CD4-positive, alpha-beta T cell treated with Interleukin-17A for 1 hour (primary cell): ENCODE measurements around the gene ZNF221.
A peak's percentile ranks its signal among the peaks of the same experiment; 100 is the strongest.
"Not testable (repeated sequence)": the region's sequence is repeated elsewhere in the genome, so short reads cannot be mapped to it uniquely, and the experiment has no call there.

Source experiments
- DNase-seq: peaks from one replicate; pipeline ENCODE4 v3.0.0-alpha.2; 2020

The ZNF221 gene

GRCh38 chr19:43950834-43951645 is at the start of gene ZNF221:
Gene ZNF221, plus strand, starts transcription at chr19:43951228. Its CDS starts 11,499 bp downstream, at chr19:43962727.
- peak; percentile 81 for DNase-seq

- peak; percentile 76 for DNase-seq
Measured at GRCh38 chr19:43901395-43902390, 49.3 kb upstream of the ZNF221 start.

- DNase-seq, result no peak
Measured at GRCh38 chr19:43902399-43902798, 48.6 kb upstream of the ZNF221 start.

GRCh38 chr19:43905897-43906296 is 45.1 kb upstream of the ZNF221 start:
- DNase-seq, result no peak

DNA sequence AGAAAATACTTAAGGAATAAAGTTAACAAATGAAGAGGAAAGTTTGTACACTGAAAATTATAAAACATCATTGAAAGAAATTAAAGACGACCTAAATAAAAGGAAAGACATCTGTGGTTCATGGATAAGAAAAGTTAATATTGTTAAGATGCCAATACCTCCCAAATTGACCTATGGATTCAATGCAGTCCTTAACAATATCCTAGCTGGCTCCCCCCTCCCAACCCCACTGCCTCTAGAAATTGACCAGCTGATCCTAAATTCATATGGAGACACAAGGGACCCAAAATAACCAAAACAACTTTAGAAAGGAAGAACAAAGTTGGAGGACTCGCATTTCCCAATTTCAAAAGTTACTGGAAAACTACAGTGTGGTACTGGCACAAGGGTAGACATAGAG is 44.3 kb upstream of the ZNF221 start:
- DNase-seq, result no peak

- no peak for DNase-seq
Measured at GRCh38 chr19:43908659-43909058, 42.4 kb upstream of the ZNF221 start.

GRCh38 chr19:43910884-43911283 is 40.1 kb upstream of the ZNF221 start:
- no peak for DNase-seq

DNA sequence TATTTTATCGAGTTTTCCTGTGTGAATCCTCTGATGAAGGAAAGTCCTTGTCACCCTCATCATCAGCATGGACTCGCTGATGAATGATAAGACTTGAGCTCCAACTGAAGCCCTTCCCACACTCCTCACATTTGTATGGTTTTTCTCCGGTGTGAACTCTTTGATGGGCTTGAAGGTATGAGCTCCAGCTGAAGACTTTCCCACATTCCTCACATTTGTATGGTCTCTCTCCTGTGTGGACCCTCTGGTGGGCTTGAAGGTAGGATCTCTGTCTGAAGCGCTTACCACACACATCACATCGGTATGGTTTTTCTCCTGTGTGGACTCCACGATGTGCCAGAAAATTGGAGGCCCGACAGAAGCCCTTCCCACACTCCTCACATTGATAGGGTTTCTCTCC is 37.6 kb upstream of the ZNF221 start:
- no peak for DNase-seq

GRCh38 chr19:43914051-43914450 is 37.0 kb upstream of the ZNF221 start:
- DNase-seq, result no peak

DNA sequence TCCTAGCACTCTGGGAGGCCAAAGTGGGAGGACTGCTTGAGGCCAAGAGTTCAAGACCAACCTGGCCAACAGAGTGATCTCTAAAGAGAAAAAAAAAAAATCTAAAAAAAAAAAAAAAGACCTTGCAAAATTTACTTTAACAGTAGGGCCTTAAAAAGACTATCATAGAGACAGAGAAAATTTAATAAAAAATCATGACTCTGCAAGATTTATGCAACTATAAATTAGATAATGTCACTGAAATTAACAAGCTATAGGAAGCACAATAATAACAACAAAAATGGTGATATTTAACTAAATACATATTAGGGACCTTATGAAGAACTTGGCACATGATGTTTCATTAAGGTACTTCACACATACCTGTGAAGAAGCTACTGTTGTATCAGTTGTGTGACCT is 27.2 kb upstream of the ZNF221 start:
- no peak for DNase-seq

DNA sequence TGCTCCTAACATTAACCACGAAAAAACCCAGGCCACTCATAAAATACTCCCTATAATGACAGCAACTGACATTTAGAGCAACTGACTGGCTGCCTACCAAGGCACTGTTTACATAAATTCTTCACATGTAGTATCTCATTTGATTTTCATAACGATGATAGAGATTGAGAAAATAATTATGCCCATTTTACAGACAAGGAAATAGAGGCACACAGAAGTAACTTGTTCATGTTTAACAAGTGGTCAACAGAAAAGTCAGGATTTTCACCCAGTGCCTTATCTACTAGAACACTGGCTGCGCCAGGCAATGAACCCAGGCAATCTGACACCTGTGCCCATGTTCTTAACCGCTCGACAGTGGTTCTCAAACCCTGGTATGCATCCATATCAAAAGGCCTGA is 22.2 kb upstream of the ZNF221 start:
- DNase-seq, result no peak

DNA sequence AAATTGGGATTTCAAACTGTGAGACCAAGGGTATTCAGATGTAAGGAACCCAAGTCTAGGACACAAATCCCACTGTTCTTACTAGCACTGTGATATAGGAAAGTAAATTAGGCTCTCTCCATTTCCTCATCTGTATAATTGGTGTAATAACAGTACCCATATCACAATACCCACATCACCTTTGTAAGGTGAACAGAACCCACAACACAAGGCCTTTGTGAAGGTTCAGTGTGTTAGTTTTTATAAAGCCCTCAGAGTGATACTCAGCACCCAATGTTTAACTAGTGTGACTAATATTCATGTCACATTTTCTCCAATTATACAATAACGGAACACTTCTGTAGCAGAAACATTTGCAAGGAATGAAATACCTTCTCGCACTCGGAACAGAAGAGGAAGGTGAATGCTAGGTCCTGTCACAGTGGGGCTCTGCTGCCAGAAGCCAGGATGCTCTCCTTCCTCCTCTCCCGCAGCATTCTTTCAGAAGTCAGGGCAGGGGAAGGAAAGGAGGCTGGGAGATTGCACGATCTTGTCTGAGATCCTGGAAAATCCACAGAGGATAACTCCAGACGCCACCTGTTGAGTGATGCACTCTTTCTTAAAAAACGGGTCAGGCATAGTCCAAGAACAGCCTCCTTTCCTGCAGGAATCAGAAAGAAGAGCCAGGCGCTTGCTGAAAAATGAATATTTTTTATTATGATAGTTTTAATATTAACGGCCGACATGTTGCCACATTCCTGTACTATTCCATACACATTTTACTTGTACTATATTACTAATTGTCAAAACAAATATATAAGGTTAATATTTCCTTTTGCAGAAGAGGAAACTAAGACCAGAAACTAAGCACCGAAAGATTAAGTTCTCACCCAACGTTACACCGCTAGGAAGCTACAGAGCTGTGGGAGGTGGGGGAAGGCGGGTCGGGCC is 16.7 kb upstream of the ZNF221 start:
- no peak for DNase-seq

- peak; percentile 91 for DNase-seq
Measured at GRCh38 chr19:43934985-43935708, 15.9 kb upstream of the ZNF221 start, which contains the start of gene ZNF45. Gene ZNF45, minus strand, starts transcription at chr19:43935282. Its CDS starts 13,097 bp downstream, at chr19:43922185.

DNA sequence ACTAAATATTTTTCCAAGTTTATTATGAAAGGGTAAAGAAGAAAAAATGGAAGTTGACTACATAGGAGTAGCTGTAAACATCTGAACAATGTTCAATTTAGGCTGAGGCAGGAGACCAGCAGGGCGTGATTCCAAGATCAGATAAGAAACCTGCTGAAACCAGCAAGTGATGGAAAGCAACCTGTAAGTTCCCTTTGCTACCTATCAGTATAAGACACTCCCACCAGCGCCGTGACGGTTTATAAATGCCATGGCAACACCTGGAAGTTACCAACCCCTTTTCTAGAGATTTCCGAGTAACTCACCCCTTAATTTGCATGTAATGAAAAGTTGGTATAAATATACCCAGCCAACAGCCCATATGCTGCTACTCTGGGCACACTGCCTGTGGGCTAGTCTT is 14.8 kb upstream of the ZNF221 start:
- DNase-seq, result peak; percentile 5

- DNase-seq, result no peak
Measured at GRCh38 chr19:43939557-43940260, 11.3 kb upstream of the ZNF221 start.

DNA sequence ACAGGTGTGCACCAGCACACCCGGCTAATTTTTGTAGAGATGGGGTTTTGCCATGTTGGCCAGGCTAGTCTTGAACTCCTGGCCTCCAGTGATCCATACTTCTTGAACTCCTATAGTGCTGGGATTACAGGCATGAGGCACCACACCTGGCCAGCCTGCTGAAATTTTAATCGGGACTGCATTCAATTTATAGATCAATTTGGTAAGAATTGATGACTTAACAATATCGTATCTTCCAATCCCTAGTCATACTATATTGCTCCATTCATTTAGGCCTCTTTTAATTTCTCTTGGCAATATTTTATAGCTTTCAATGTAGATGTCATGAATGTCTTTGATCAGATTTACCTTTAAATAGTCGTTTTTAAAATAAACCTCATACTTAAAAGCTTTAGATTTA is 10.3 kb upstream of the ZNF221 start:
- no peak for DNase-seq

DNA sequence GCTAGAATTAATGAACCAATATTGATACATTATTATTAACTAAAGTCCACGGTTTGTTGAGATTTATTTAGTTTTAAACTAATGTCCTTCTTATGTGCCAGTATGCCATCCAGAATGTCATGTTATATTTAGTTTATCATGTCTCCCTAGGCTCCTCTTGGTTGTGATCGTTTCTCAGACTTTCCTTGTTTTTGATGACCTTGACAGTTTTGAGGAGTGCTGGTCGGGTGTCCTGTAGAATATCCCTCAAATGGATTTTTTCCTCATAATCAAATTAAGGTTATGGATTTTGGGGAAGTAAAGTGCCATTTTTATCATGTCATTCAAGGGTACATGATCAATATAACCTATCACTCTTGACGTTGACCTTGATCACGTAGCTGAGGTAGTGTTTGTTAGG is 9.8 kb upstream of the ZNF221 start:
- DNase-seq, result no peak

GRCh38 chr19:43947412-43947811 is 3.6 kb upstream of the ZNF221 start:
- DNase-seq, result not testable (repeated sequence)

- not testable (repeated sequence) for DNase-seq
Measured at GRCh38 chr19:43949803-43950202, 1.2 kb upstream of the ZNF221 start.

- DNase-seq, result no peak
Measured at GRCh38 chr19:43956827-43957226, 5.8 kb downstream of the ZNF221 start.

DNA sequence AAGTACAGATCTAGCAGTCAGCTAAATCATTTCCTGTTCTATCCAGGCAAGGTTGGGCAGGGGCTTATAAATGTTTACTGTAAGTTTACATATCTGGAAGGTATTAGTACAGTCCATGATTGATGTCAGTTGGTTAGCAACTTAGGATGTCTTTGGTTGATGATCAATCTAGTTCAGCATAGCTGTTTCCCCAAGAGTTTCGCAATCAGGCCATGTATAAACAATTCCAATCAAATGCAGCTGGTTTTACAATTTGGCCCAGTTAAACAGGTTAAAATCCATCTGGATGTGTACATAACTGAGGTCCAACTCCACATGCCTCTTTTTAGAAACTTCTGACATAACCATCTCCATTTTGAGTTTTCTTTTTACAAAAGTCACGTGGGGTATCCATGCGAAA is 6.9 kb downstream of the ZNF221 start:
- no peak for DNase-seq
